ENCODE data around the gene TMEM270.

The TMEM270 gene

GRCh38 chr7:73888959-73889358 lies 28.0 kb downstream of the TMEM270 start:
- DNase-seq, result no peak

DNA sequence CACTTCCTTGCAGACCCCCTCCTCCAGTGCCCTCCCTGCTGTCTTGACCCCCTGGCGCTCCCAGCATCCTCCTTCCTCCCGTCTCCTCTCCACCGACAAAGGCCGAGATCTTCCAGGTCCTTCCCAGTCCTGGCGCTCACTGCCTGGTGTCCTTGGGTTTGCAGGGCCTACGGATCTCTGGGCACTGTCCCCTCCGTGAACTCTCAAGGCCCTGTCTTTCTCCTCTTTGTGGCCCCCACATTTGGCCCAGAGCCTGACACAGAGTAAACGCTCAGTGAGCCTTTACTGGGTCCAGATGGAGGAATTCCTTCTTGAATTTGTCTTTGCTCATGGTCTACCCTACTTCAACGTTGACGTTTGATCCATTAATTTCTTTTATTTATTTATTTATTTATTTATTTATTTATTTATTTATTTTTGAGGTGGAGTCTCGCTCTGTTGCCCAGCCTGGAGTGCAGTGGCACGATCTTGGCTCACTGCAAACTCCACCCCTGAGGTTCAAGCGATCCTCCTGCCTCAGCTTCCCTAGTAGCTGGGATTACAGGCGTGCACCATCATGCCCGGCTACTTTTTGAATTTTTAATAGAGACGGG lies 29.7 kb downstream of the TMEM270 start:
- no peak for DNase-seq

GRCh38 chr7:73891178-73891885 lies 30.4 kb downstream of the TMEM270 start:
- DNase-seq, result no peak

DNA sequence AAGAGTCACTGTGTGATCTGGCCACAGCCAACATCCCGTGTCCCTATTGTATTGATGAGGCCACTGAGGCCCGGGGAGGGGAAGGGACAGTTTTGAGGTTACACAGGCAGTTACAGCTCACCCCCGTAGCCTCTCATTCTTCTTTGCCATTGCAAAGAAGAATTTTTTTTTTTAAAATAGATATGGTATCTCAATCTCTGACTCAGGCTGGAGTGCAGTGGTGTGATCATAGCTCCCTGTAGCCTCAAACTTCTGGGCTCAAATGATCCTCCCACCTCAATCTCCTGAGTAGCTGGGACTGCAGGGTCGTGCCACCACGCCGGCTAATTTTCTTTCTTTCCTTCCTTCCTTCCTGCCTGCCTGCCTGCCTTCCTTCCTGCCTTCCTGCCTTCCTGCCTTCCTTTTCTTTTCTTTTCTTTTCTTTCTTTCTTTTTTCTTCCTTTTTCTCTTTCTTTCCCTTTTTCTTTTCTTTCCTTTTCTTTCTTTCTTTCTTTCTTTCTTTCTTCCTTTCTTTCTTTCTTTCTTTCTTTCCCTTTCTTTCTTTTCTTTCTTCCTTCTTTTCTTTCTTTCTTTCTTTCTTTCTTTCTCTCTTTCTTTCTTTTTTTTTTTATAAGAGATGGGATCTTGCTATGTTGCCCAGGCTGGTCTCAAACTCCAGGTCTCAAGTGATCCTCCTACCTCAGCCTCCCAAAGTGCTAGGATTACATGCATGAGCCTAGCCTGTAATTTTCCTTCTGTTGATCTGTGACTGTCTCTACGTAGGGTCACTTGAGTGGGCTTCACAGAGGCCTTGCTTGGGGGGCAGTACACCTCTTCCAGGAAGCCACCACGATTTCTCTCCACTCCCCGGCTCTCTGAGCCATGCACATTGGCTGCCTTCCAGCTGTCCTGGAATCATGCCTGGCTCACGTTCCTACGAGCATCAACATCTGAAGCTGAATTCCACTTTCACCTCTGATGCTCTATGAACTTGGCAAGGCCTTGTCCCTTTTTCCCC lies 31.3 kb downstream of the TMEM270 start:
- DNase-seq, result no peak

DNA sequence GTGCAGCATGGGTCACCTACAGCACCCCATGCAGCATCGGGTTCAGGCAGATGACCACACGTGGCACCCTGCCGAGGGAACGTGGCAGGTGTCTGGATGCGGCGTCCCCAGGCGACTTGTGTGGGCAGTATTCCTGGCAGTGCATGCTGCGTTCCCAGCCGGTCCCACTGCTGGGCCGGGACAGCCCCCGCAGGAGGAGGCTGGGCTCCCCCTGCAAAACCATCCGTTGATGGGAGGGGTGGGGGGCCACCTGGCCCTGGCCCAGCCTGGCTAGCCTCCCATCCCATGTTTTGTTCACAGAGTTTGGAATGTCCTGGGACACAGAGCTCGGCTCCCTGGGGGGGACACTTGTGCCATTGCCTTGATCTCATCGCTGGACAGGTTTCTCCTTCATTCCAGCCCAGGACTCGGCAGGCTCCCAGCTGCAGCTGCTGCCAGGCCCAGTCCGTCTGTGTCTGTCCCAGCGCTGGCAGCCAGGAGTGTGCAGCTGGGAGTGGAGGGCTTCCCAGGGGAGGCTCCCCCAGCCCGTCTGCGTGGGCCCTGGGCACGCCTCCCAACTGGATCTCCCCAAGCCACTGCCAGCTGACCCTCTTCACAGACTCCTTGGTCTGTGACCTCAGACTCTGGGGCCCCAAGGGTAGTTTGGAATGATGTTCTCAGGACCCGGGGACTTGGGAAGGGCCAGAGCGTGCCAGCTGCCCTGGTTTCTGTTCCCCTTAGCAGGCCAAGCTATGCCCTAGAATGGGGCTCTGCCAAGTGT lies 32.6 kb downstream of the TMEM270 start:
- no peak for DNase-seq

DNA sequence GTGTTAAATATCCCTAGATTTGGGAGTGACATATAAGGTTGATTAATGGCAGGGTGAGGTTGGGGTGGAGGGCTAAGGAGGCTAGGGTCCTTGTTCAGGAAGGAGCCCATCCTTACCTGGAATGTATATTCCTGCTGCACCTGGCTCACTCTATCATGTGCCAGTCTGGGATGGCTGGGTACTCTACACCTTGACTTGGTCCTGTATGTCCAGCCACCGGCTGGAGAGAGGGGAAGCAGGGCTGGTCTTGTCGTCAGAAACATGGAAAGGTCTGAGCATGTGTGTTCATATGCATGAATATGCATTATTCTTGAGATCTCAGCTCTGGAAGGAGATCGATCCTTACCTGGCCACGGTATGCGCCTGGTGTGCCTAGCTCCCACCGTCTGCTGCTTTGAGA lies 33.2 kb downstream of the TMEM270 start:
- DNase-seq, result no peak

DNA sequence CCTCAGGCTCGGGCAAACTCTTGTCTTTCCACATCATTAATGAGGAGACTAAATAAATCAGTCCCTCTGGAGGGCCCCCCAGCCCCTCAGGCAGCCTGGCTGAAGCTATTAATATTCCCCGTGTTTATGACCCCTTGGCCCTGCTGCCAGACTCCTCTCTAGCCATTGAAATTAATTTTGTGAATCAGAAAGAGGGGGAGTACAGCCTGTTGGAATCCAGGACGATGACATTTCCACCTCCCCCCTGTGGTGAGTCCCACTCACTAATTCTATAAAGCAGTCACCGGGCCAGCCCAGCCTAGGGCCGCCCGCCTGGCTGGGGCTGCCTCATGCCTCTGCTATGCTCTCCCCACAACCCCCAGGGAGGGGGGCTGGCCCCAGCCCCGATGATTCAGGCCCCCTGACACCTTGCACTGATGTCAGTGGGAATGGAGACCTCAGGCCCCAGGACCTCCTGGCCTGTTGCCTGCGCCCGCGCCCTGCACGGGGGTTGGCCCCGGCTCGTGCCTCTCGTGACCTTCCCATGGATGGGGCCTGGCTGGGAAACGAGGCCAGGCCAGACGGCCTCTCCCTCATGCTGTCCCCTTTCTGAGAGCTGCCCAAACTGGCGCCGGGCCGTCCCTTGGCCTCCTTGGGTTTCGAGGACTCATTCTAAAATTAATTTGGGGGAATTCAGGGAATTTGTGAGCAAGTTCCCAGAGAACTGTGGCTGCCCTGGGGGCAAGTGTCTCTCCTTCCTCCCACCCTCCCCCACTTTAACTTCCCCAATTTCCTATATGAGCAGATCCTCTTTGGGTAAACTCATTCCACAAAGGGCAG lies 34.0 kb downstream of the TMEM270 start:
- no peak for DNase-seq

DNA sequence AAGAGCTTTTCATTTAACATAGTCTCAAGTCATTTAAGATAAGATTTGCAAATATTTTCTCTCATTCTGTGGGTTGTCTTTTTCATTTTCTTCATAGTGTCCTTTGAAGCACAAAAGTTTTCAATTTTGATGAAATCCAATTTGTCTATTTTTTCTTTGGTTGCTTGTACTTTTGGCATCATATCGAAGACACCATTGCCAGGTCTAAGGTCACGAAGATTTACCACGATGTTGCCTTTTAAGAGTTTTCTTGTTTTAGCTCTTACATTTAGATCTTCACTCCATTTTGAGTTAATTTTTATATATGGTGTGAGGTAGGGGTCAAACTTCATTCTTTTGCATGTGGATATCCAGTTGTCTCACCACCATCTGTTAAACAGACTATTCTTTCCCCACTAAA lies 34.7 kb downstream of the TMEM270 start:
- no peak for DNase-seq

GRCh38 chr7:73896454-73896853 lies 35.5 kb downstream of the TMEM270 start:
- no peak for DNase-seq

- no peak for DNase-seq
These were observed 38.8 kb downstream of the TMEM270 start for GRCh38 chr7:73899731-73900142.

- DNase-seq, result no peak
These were observed 39.3 kb downstream of the TMEM270 start for GRCh38 chr7:73900286-73900685.

- no peak for DNase-seq
These were observed 40.4 kb downstream of the TMEM270 start for GRCh38 chr7:73901231-73901822.

DNA sequence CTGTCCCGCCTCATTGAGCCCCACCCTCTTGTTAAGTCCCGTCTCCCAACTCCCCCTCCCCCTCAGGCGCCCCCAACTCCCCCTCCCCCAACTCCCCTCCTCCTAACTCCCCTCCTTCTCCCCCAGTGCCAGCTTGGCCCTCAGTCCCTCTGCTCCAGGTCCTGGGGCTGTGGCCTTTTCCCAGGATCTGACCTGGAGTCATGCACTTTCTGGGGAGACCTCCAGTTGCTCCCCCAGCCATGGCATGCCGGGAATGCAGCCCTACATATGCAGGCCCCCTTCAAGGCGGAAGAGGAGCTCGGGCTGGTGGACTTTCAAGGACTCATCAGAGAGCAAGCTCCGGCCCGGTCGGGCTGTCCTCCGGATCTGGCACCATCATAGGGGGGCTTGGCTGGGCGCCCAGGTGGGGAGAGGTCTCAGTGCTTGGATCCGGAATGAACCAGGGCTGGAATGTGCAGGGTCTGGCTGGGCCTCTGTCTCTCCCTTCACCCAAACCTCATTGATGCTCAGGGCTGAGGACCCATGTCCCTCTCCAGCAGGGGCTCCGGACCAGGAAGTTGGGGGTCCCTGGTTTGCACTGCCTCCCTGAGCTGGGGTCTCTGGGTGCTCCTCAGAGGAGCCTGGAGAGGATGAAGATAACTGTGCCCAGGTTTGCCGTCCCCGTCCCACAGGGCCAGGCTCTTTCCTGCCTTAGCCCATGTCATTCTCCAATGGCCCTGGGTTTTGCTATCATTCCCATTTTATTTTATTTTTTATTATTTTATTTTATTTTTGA lies 41.1 kb downstream of the TMEM270 start:
- DNase-seq, result no peak

DNA sequence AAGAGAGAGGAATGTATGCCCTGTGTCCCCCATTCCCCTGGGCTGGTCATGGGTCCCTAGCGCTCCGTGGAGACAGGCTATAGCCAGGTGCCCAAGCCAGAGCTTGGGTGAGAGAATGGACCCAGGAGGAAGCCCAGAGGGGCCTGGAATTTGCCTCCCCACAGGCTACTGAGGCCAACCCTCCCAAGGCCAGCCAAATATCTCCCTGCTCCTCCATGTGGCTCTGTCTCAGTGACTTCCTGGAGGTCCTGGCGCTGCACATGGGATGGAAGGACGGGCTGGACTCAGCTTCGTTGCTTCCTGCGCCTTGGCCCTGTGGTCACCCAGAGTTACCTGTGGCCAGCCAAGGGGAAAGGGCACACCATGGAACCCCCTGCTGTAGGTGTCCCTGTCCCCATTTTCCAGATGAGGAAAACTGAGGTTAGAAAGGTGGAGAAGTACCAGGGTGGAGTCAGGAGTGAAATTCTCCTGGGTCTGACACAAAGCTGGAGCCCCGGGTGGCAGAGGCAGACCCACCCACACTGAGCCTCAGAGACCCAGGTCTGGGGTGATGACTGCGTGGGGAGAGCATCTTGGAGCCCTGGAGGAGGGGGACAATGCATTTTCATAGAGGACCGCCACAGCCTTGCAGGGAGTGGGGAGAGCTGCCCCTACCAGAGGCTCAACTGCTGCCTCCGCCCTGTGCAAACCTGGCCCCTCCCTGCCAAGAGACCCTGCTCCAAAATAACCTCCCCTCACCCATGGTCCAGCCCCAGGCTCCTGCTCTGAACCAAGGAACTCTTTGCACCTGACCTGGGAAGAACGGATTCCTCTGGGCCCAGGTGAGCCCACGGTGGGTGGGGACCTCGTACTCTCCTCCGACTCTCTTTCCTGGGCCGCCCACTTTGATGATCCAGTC lies 42.6 kb downstream of the TMEM270 start:
- DNase-seq, result no peak

GRCh38 chr7:73904219-73905137 lies 43.5 kb downstream of the TMEM270 start:
- DNase-seq, result no peak

DNA sequence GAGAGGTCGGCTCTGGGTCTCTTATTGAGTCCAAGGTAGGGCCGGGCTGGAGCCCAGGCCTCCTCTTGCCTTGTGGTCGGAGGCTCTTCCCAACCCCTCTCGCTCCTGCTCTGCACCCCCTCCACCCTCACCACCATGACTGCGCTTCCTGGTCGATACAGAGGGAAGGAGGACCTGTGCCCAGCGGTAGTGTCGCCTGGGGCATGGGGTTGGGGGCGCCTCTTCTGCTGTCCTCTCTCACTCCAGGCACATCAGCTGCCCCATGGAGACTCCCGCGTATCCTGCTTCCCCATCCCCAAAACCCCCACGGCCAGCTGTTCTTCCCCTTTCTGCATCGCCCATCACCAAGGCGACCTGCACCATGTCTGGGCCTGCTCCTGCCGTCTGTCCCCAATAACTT lies 44.4 kb downstream of the TMEM270 start:
- no peak for DNase-seq

DNA sequence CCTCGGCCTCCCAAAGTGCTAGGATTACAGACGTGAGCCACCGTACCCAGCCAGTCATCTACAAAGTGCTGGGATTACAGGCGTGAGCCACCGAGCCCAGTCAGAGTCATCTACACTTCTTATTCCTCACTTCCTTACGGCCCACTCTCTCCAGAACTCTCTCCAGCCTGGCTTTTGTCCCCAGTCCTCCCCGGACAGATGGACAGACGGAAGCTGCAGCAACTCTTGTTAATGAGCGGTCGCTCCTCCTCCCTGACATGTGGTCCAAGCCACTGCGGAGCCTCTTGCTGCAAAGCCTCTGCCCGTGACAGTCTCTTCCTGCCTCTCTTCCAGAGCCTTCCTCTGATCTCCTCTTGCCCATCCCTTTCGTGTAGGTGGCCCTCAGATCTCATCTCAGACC lies 45.9 kb downstream of the TMEM270 start:
- DNase-seq, result no peak

DNA sequence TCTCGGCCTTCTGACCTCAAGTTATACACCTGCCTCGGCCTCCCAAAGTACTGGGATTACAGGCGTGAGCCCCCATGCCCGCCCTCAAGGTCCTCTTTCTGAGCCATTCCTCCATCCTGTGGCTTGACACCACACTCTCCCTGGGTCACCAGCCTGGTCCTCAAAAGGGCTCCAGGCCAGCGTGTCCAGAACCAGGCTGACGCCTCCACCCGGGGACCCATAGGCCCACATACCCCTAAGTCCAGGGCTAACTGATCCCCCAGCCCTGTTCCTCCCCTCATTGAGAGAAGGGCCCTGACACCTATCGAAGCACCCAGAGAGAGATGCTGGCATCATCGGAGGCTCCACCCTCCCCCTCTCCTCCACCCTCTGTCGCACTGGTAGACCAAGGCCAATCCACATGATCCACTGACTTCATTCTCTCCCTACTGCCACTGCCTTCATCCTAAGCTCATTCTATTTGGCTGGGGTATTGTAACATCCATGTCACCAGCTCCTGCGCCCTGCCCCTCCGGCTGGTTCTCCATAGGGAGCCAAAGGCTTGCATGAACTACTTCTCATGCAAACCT lies 46.7 kb downstream of the TMEM270 start:
- no peak for DNase-seq

All from T-helper 9 cell (primary cell).